Dermis microvascular lymphatic vessel endothelial cell (primary cell): ENCODE results near the gene SPSB1. TPM values are rescaled to one million over a fixed set of nuclear protein-coding genes. Genes with fewer than 3 reads are reported as not detected.

Experiments
- DNase-seq, 2 donors: peaks; one replicate each; pipeline versions ENCODE4 v3.0.0 to v3.0.0-alpha.2; 2010; ENCODE audit warnings: low read depth in 2 of 2
- total RNA-seq: library from RNA; depleted of rRNA; stranded (reverse); fragments of >200 nt; gene quantifications from 2 replicates; pipeline ENCODE4 v1.2.1, GENCODE V29; 2014

Gene SPSB1
- total RNA-seq = 26.4 and 68.9 TPM in 2 replicates

GRCh38 chr1:9292361-9293240 lies at the start of gene SPSB1:
SPSB1 (plus strand) TSS chr1:9292894; CDS start chr1:9355892, 62,998 bp downstream.
- DNase-seq = peak in 1 of 2 donors; percentile 84

GRCh38 chr1:9243066-9243739 lies 49.5 kb upstream of the SPSB1 start:
- DNase-seq = no peak

- peak in 1 of 2 donors; percentile 25 for DNase-seq
Measured at GRCh38 chr1:9244501-9245229, 48.0 kb upstream of the SPSB1 start.

GRCh38 chr1:9245230-9245619 lies 47.5 kb upstream of the SPSB1 start:
- DNase-seq = no peak

- no peak for DNase-seq
Measured at GRCh38 chr1:9245661-9246060, 47.0 kb upstream of the SPSB1 start.

- DNase-seq = no peak
Measured at GRCh38 chr1:9246215-9246614, 46.5 kb upstream of the SPSB1 start.

- no peak for DNase-seq
Measured at GRCh38 chr1:9246841-9247785, 45.6 kb upstream of the SPSB1 start.

GRCh38 chr1:9247894-9248293 lies 44.8 kb upstream of the SPSB1 start:
- no peak for DNase-seq

GRCh38 chr1:9248341-9249262 lies 44.1 kb upstream of the SPSB1 start:
- no peak for DNase-seq

- DNase-seq = no peak
Measured at GRCh38 chr1:9249263-9249533, 43.5 kb upstream of the SPSB1 start.

GRCh38 chr1:9249534-9250410 lies 42.9 kb upstream of the SPSB1 start:
- DNase-seq = peak in 1 of 2 donors; percentile 57

GRCh38 chr1:9250411-9251381 lies 42.0 kb upstream of the SPSB1 start:
- DNase-seq = no peak

GRCh38 chr1:9251501-9251900 lies 41.2 kb upstream of the SPSB1 start:
- DNase-seq = no peak

- DNase-seq = no peak
Measured at GRCh38 chr1:9253004-9253403, 39.7 kb upstream of the SPSB1 start.

GRCh38 chr1:9253453-9254105 lies 39.1 kb upstream of the SPSB1 start:
- DNase-seq = no peak

GRCh38 chr1:9256332-9256731 lies 36.4 kb upstream of the SPSB1 start:
- no peak for DNase-seq

- DNase-seq = no peak
Measured at GRCh38 chr1:9257851-9258250, 34.8 kb upstream of the SPSB1 start.
